Body of pancreas (tissue), 4 donors: ENCODE results near the gene PAX2. TPM values are rescaled to one million over a fixed set of nuclear protein-coding genes. Genes with fewer than 3 reads are reported as not detected.
A peak's percentile ranks its signal among the peaks of the same experiment; 100 is the strongest.

ENCODE experiments used
- ATAC-seq: fragments of 150-250 bp; one replicate; pipeline ENCODE4 v1.9.1; 2016
- DNase-seq, 4 donors: peaks; one replicate each; pipeline ENCODE4 v3.0.0-alpha.2; 2019
- H3K27ac ChIP-seq, 4 donors: fragments of 200-600 bp; sonication (generic); 1 replicate in 3 of 4; 2 replicates in 1 of 4; pipeline versions ENCODE4 v1.5.1 to v1.6.1; 2016 to 2019; ENCODE audit warnings: mild to moderate bottlenecking in 1 of 4, mixed read lengths in 1 of 4, moderate library complexity in 1 of 4
- H3K27me3 ChIP-seq, 2 donors: fragments of 200-600 bp; sonication (generic); one replicate each; pipeline ENCODE4 v1.6.0; 2016; ENCODE audit warnings: mild to moderate bottlenecking in 1 of 2
- H3K36me3 ChIP-seq, 2 donors: fragments of 200-600 bp; sonication (generic); replicated peaks in 1 of 2; 2 replicates each; pipeline ENCODE4 v1.5.1; 2016; ENCODE audit warnings: low read depth in 2 of 2; ENCODE audit not compliant: insufficient read depth in 1 of 2
- H3K4me1 ChIP-seq: fragments of 200-600 bp; sonication (generic); one replicate; pipeline ENCODE4 v1.6.0; 2016
- H3K4me3 ChIP-seq, 2 donors: fragments of 200-600 bp; sonication (generic); 1 replicate in 1 of 2; 2 replicates in 1 of 2; pipeline ENCODE4 v1.5.1; 2016 to 2019
- H3K9me3 ChIP-seq, 3 donors: fragments of 200-600 bp; sonication (generic); 1 replicate in 2 of 3; 2 replicates in 1 of 3; pipeline ENCODE4 v1.5.1; 2016
- CTCF ChIP-seq, 7 experiments: fragments of 450-650 bp in 4 of 7; fragments of 200-600 bp in 3 of 7; sonication (generic) in 3 of 7; IDR thresholded peaks; one replicate each; pipeline ENCODE4 v1.5.1; 2016 to 2019; ENCODE audit warnings: antibody characterized with exemption in 7 of 7
- POLR2A ChIP-seq, 3 donors: fragments of 450-650 bp; IDR thresholded peaks; one replicate each; pipeline ENCODE4 v1.6.1; 2016; ENCODE audit warnings: antibody characterized with exemption in 3 of 3, mild to moderate bottlenecking in 2 of 3
- whole genome bisulfite sequencing, 2 donors: methylation state at CpG; one replicate each; pipeline ENCODE4 v1.1.5; 2017; 5-methylcytosine and 5-hydroxymethylcytosine counted together
- intact Hi-C: fragments of 100-400 bp; cut with DNase I; formaldehyde crosslinking; loops from one replicate; pipeline ENCODE4 v1.15.1; 2023
- total RNA-seq, 2 donors: library from RNA; depleted of rRNA; stranded (reverse); fragments of >200 nt; gene quantifications; one replicate each; pipeline ENCODE4 v1.1.0, GENCODE V29; 2016

PAX2 gene
- total RNA-seq, 2 donors from 2014 or later: under 0.01 TPM; not detected in 1

DNA sequence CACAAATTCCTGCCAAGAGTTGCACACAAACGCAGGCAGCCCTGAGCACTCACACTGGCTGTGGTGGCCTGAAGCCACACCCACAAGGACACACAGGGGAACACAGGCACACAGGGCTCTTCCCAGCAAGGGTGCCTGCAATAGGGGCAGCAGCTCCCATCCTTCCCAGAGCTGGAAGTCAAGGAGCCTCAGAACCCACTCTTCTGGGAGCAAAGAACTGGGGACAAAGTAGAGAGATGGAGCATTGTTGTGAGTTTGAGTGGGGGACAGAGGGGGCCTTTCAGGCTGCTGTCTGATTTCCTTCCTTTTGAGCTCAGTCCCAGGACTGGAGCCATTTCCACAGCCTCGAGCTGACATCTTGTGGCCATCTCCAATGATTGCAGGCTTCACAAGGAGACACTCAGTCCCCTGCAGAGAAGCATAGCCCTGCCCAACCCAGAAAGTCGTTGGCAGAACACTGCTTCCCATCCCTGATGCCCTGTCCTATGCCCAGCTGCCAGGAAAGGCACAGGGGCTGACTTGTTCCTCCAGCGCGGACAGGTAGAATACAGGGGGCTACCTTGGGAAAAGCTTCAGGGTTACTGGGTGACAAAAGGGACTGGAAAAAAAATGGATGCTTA is 133.0 kb downstream of the PAX2 start:
- H3K27me3 ChIP-seq: no peaks in the 10 kb centered on the region
- ATAC-seq (peak; percentile 74), DNase-seq (peak; percentile 37 to 48 (median 46))
- H3K36me3 ChIP-seq: no peaks in the 10 kb centered on the region
- no peaks in the 10 kb centered on the region for H3K9me3 ChIP-seq
- H3K4me3 ChIP-seq: no peak overlapping the region
- 6 to 8% methylated on average over 4 to 5 of the region's 5 CpGs for WGBS, 2 donors
- intact Hi-C loops: loop anchor here (10.0 kb wide), 1 partner anchor 314 kb away; no protein-coding TSS in a partner anchor
- TF ChIP-seq POLR2A (IDR thresholded peaks at IDR 0.05): no peak
- peak in 6 of 7 experiments; percentile 26 to 60 (median 54) for TF ChIP-seq CTCF (IDR thresholded peaks at IDR 0.05)
- H3K4me1 ChIP-seq: no peaks in the 10 kb centered on the region
- H3K27ac ChIP-seq: no peak overlapping the region

Other genes starting within 250 kb of the PAX2 start
- gene SEC31B, start 225.7 kb upstream of the PAX2 start, total RNA-seq: 1 to 10 TPM; 4.3 to 6.5 TPM
- 10 to 100 TPM; 77.8 to 84.1 TPM for gene NDUFB8, start 215.7 kb upstream of the PAX2 start, total RNA-seq
- gene HIF1AN, start 209.6 kb upstream of the PAX2 start, total RNA-seq: 1 to 10 TPM; 7.3 to 9.9 TPM
- gene SLF2, start 167.4 kb downstream of the PAX2 start, total RNA-seq: 10 to 100 TPM; 16.2 to 26.7 TPM
- 10 to 100 TPM; 10.5 to 12.5 TPM for gene SEMA4G, start 223.9 kb downstream of the PAX2 start, total RNA-seq
- 10 to 100 TPM; 53.7 to 90.5 TPM for gene MRPL43, start 241.9 kb downstream of the PAX2 start, total RNA-seq
- gene TWNK, start 242.0 kb downstream of the PAX2 start, total RNA-seq: 1 to 10 TPM; 1.8 to 2.3 TPM